Loucy (cell line): ENCODE measurements around the gene SCUBE2.

Source experiments
- H2AFZ ChIP-seq: fragments of 200-600 bp; sonication (generic); 2 replicates; pipeline ENCODE4 v1.6.0; 2016; ENCODE audit warnings: antibody characterized with exemption, mild to moderate bottlenecking, low read length, moderate library complexity
- H3F3A ChIP-seq: fragments of 200-600 bp; 2 replicates; pipeline ENCODE4 v1.6.0; 2016; ENCODE audit warnings: antibody characterized with exemption, low read depth, mild to moderate bottlenecking
- H3K27me3 ChIP-seq: fragments of 200-600 bp; sonication (generic); 2 replicates; pipeline ENCODE4 v1.6.1; 2014; ENCODE audit warnings: low read length, mild to moderate bottlenecking; ENCODE audit not compliant: insufficient read depth, poor library complexity, severe bottlenecking
- H3K36me3 ChIP-seq: fragments of 200-600 bp; sonication (generic); 2 replicates; pipeline ENCODE4 v1.6.1; 2016; ENCODE audit warnings: low read length; ENCODE audit not compliant: insufficient read depth
- H3K4me1 ChIP-seq: fragments of 200-600 bp; sonication (generic); 2 replicates; pipeline ENCODE4 v1.5.1; 2014; ENCODE audit warnings: low read length, mild to moderate bottlenecking; ENCODE audit not compliant: insufficient read depth, poor library complexity, severe bottlenecking
- H3K4me2 ChIP-seq: fragments of 200-600 bp; sonication (generic); 2 replicates; pipeline ENCODE4 v1.6.0; 2014; ENCODE audit warnings: antibody characterized with exemption, low read length, low read depth, mild to moderate bottlenecking; ENCODE audit not compliant: poor library complexity, severe bottlenecking
- H3K4me3 ChIP-seq: fragments of 200-600 bp; sonication (generic); 2 replicates; pipeline ENCODE4 v1.5.1; 2014; ENCODE audit warnings: low read length, mild to moderate bottlenecking, mixed read lengths; ENCODE audit not compliant: poor library complexity, severe bottlenecking
- H3K79me2 ChIP-seq: fragments of 200-600 bp; sonication (generic); 2 replicates; pipeline ENCODE4 v1.6.1; 2014; ENCODE audit warnings: low read length; ENCODE audit not compliant: insufficient read depth
- H3K9ac ChIP-seq: fragments of 200-600 bp; sonication (generic); 2 replicates; pipeline ENCODE4 v1.6.0; 2014; ENCODE audit warnings: mild to moderate bottlenecking, low read depth, low read length, moderate library complexity; ENCODE audit not compliant: poor library complexity, severe bottlenecking
- H3K9me2 ChIP-seq: fragments of 200-600 bp; sonication (generic); replicated peaks from 2 replicates; pipeline ENCODE4 v1.6.1; 2016; ENCODE audit warnings: low read depth, low read length, mixed read lengths
- H3K9me3 ChIP-seq: fragments of 200-600 bp; sonication (generic); 2 replicates; pipeline ENCODE4 v1.6.1; 2014; ENCODE audit warnings: mild to moderate bottlenecking, antibody characterized with exemption, low read length, low read depth; ENCODE audit not compliant: insufficient read depth
- H4K20me1 ChIP-seq: fragments of 200-600 bp; sonication (generic); 2 replicates; pipeline ENCODE4 v1.6.0; 2014; ENCODE audit warnings: antibody characterized with exemption, low read length, mild to moderate bottlenecking; ENCODE audit not compliant: insufficient read depth, poor library complexity, severe bottlenecking
- EZH2phosphoT487 ChIP-seq: fragments of 200-600 bp; IDR thresholded peaks from 2 replicates; pipeline ENCODE4 v1.6.1; 2018; ENCODE audit warnings: antibody characterized with exemption, mild to moderate bottlenecking, moderate library complexity, borderline replicate concordance
- TF ChIP-seq, protein P1 (sequence below): fragments of 200-600 bp; sonication (generic); conservative IDR thresholded peaks from 2 replicates; pipeline ENCODE4 v1.5.1; 2014; ENCODE audit warnings: mild to moderate bottlenecking, antibody characterized with exemption, low read length

SCUBE2 gene

DNA sequence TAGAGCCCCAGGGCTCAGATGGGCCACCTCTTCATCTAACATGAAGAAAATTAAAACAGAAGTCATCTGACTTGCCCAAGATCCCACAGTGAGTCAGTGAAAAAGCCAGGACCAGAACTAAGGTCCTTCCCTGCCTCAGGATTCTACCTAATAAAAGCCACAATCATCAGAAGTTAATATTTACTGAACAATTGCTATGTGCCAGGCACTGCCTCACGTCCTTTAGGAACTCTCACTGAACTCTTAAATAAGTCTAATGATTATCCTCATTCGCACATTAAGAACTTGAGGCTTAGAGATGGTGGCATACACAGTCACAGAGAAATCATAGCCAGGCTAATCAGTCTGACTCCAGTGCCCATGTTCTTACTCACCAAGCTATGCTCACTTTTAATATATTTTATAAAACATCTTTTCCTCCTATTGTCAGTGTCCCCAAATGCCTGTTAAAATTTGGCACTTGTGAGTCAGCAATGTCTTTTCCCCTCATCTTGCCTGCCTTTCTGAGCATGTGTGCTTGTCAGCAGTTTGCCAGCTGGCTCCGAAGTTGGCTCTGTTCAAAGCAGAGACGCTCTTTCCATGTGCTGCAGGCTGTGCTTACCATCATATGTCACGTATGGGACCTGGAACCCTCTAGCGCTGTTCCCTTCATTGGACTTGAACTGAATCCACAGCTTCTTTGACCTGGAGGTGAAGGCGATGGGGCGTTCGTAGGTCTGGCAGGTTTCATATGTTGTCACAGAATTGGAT is 66.1 kb downstream of the SCUBE2 start:
- Histone ChIP-seq H4K20me1 (no peaks in the 10 kb centered on the region), H3K27me3 (no peaks in the 10 kb centered on the region), H3K4me3 (no peak overlapping the region), H3K4me1 (no peaks in the 10 kb centered on the region), H3K36me3 (no peaks in the 10 kb centered on the region), H3K79me2 (no peaks in the 10 kb centered on the region), H3F3A (no peaks in the 10 kb centered on the region), H2AFZ (no peak overlapping the region), H3K4me2 (no peak overlapping the region), H3K9ac (no peak overlapping the region), H3K9me3 (no peaks in the 10 kb centered on the region), H3K9me2 (no peaks in the 10 kb centered on the region)
- no peak for TF ChIP-seq EZH2phosphoT487
- TF ChIP-seq, protein P1, sequence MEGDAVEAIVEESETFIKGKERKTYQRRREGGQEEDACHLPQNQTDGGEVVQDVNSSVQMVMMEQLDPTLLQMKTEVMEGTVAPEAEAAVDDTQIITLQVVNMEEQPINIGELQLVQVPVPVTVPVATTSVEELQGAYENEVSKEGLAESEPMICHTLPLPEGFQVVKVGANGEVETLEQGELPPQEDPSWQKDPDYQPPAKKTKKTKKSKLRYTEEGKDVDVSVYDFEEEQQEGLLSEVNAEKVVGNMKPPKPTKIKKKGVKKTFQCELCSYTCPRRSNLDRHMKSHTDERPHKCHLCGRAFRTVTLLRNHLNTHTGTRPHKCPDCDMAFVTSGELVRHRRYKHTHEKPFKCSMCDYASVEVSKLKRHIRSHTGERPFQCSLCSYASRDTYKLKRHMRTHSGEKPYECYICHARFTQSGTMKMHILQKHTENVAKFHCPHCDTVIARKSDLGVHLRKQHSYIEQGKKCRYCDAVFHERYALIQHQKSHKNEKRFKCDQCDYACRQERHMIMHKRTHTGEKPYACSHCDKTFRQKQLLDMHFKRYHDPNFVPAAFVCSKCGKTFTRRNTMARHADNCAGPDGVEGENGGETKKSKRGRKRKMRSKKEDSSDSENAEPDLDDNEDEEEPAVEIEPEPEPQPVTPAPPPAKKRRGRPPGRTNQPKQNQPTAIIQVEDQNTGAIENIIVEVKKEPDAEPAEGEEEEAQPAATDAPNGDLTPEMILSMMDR = no peak

DNA sequence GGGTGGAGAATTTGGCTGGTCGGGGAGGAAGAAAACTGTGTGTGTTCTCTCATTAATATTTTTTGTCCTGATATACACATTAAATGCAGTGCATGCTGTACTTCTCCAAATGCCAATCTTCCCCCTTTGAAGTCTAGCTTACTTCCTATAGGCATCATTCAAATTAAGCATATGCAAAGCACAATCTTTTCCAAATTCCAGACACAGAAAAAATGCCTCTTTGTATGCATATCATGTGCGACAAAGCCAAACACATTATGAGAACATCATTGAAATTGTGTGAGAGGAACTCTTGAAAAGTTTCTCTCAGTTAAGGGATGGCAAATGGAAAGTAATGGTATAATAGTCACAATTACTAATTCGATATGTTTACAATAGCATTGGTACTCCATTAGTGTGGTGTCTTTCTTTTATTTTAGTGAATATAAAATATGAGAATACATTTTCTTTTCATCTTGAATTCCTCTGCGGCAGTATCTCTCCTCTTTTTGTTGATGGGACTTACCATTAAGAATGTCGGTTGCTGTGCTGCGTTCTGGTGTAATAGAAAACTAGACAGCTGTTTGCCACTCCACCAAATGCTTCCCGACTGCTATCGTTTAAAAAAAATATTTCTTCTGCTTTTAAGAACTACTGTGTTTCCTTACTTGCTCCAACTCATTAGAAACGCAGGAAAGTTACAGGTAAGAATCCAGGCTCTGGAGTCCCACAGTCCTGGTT is 68.3 kb downstream of the SCUBE2 start:
- H3K9ac ChIP-seq = no peak overlapping the region
- H3K9me2 ChIP-seq = no peaks in the 10 kb centered on the region
- H3K4me2 ChIP-seq = no peak overlapping the region
- no peaks in the 10 kb centered on the region for H3K4me1 ChIP-seq
- no peaks in the 10 kb centered on the region for H4K20me1 ChIP-seq
- H3K9me3 ChIP-seq = no peaks in the 10 kb centered on the region
- H3K36me3 ChIP-seq = no peaks in the 10 kb centered on the region
- H2AFZ ChIP-seq = no peak overlapping the region
- TF ChIP-seq EZH2phosphoT487 = no peak
- TF ChIP-seq, protein P1 = no peak
- H3K27me3 ChIP-seq = no peaks in the 10 kb centered on the region
- no peaks in the 10 kb centered on the region for H3K79me2 ChIP-seq
- no peak overlapping the region for H3K4me3 ChIP-seq
- H3F3A ChIP-seq = no peaks in the 10 kb centered on the region

DNA sequence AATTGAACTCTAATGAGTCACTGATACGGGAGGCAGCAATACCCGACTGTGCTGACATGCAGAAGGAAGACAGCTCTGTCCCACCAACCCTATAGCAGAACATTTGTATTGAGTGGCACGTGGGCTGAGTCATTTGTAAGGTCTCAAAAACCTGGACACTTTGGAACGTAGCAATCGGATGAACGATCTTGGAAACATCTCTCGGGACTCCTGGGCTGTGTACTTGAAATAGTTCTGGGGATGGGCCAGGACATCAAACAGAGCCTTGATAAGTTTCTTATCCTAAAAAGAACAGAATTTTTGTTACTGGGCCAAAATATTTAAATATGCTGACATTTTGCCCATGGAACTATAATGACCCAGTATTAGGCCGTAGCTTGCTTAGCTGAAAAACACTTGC is 70.5 kb downstream of the SCUBE2 start:
- Histone ChIP-seq H3K36me3 (no peaks in the 10 kb centered on the region), H3K79me2 (no peaks in the 10 kb centered on the region), H3K9me2 (no peaks in the 10 kb centered on the region), H2AFZ (no peak overlapping the region), H3K9ac (no peak overlapping the region), H3F3A (no peaks in the 10 kb centered on the region), H3K4me2 (no peak overlapping the region), H3K9me3 (no peaks in the 10 kb centered on the region), H3K4me1 (no peaks in the 10 kb centered on the region), H4K20me1 (no peaks in the 10 kb centered on the region), H3K4me3 (no peak overlapping the region), H3K27me3 (no peaks in the 10 kb centered on the region)
- TF ChIP-seq EZH2phosphoT487 = no peak
- TF ChIP-seq, protein P1 = no peak
